ENCODE measurements around the gene MALRD1.

The MALRD1 gene

DNA sequence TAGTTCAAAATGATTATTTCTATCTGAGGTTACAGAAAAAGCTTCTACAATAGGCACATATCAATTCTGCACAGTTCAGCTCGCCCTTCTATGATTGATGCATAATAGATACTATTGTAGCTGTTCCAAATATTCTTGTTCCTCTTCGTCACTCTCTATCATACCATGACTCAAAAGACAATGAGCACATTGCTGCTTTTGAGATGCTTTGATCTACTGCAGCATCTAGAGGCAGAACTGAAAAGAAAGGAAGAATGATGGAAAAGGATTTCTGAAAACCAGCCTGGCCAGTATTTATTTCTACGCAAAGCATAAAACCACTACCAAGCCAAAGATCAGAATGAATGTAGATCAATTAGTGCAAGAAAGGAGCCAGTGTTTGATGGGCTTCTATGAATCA, 708.3 kb downstream of the MALRD1 start:
- no peaks in the 10 kb centered on the region for H3K9me3 ChIP-seq (ENCODE audit: low read length)
- H3K4me2 ChIP-seq (ENCODE audit: low read length), result no peak overlapping the region
- H3K27ac ChIP-seq (ENCODE audit: low read depth, low read length, poor library complexity, severe bottlenecking), result no peak overlapping the region
- H2AFZ ChIP-seq (ENCODE audit: low read length), result no peak overlapping the region
- H3F3A ChIP-seq (ENCODE audit: insufficient read depth, low read length), result no peaks in the 10 kb centered on the region
- H3K4me3 ChIP-seq (ENCODE audit: low read depth, low read length, poor library complexity, severe bottlenecking), result no peak overlapping the region
- H3K9ac ChIP-seq (ENCODE audit: low read length), result no peak overlapping the region
- no peaks in the 10 kb centered on the region for H4K20me1 ChIP-seq (ENCODE audit: insufficient read depth, low read length)
- TF ChIP-seq EZH2 (IDR thresholded peaks at IDR 0.05; ENCODE audit: borderline replicate concordance, low read length), result no peak
- TF ChIP-seq, protein P1, sequence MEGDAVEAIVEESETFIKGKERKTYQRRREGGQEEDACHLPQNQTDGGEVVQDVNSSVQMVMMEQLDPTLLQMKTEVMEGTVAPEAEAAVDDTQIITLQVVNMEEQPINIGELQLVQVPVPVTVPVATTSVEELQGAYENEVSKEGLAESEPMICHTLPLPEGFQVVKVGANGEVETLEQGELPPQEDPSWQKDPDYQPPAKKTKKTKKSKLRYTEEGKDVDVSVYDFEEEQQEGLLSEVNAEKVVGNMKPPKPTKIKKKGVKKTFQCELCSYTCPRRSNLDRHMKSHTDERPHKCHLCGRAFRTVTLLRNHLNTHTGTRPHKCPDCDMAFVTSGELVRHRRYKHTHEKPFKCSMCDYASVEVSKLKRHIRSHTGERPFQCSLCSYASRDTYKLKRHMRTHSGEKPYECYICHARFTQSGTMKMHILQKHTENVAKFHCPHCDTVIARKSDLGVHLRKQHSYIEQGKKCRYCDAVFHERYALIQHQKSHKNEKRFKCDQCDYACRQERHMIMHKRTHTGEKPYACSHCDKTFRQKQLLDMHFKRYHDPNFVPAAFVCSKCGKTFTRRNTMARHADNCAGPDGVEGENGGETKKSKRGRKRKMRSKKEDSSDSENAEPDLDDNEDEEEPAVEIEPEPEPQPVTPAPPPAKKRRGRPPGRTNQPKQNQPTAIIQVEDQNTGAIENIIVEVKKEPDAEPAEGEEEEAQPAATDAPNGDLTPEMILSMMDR (IDR thresholded peaks at IDR 0.05; ENCODE audit: low read length), result no peak
- no peaks in the 10 kb centered on the region for H3K4me1 ChIP-seq (ENCODE audit: insufficient read depth, low read length, severe bottlenecking)
- H3K27me3 ChIP-seq (ENCODE audit: insufficient read depth, low read length), result no peaks in the 10 kb centered on the region
- H3K9me2 ChIP-seq (ENCODE audit: low read depth, low read length), result no peaks in the 10 kb centered on the region
- H3K79me2 ChIP-seq (ENCODE audit: insufficient read depth, low read length), result no peaks in the 10 kb centered on the region
- H3K36me3 ChIP-seq (ENCODE audit: insufficient read depth, low read length), result no peaks in the 10 kb centered on the region

DNA sequence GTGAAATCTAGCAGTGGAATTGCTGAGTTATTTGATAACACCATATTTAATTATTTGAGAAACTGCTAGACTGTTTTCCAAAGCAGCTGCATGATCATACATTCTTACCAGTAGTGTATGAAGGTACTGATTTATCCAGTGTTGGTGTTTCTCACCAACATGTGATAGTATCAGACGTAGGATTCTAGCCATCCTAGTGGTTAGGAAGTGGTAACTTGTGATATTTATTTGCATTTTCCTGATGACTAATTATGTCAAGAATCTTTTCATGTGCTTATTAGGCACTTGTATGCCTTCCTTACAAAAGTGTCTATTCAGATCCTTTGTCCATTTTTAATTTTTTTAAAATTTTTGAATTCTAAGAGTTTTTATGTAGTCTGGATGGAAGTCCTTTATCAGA, 713.4 kb downstream of the MALRD1 start:
- Histone ChIP-seq H3F3A (ENCODE audit: insufficient read depth, low read length) (no peaks in the 10 kb centered on the region), H3K4me1 (ENCODE audit: insufficient read depth, low read length, severe bottlenecking) (no peaks in the 10 kb centered on the region), H3K27me3 (ENCODE audit: insufficient read depth, low read length) (no peaks in the 10 kb centered on the region), H3K4me3 (ENCODE audit: low read depth, low read length, poor library complexity, severe bottlenecking) (no peak overlapping the region), H3K79me2 (ENCODE audit: insufficient read depth, low read length) (no peaks in the 10 kb centered on the region), H3K36me3 (ENCODE audit: insufficient read depth, low read length) (no peaks in the 10 kb centered on the region), H3K9me2 (ENCODE audit: low read depth, low read length) (no peaks in the 10 kb centered on the region), H3K9me3 (ENCODE audit: low read length) (no peaks in the 10 kb centered on the region), H2AFZ (ENCODE audit: low read length) (no peak overlapping the region), H3K4me2 (ENCODE audit: low read length) (no peak overlapping the region), H3K27ac (ENCODE audit: low read depth, low read length, poor library complexity, severe bottlenecking) (no peak overlapping the region), H3K9ac (ENCODE audit: low read length) (no peak overlapping the region), H4K20me1 (ENCODE audit: insufficient read depth, low read length) (no peaks in the 10 kb centered on the region)
- TF ChIP-seq EZH2 (IDR thresholded peaks at IDR 0.05; ENCODE audit: borderline replicate concordance, low read length), result no peak
- TF ChIP-seq, protein P1 (IDR thresholded peaks at IDR 0.05; ENCODE audit: low read length), result no peak

DNA sequence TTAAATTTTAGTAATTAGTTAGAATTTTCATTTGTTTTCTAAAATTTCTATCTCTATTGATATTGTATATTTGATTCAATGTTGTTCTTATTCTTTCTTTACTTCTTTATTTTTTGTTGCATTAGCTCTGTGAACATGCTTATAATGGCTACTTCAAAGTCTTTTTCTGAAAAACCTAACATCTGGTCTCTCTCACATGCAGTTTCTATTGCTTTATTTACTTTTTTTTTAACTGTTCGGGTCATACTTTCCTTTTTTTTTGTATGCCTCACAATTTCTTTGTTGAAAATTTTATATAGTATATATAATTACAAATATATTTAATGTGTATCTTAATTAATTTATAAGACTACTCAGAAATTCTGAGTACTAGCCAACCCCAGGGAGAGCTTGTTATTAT, 715.5 kb downstream of the MALRD1 start:
- H4K20me1 ChIP-seq (ENCODE audit: insufficient read depth, low read length), result no peaks in the 10 kb centered on the region
- H3K36me3 ChIP-seq (ENCODE audit: insufficient read depth, low read length), result no peaks in the 10 kb centered on the region
- H3K27me3 ChIP-seq (ENCODE audit: insufficient read depth, low read length), result no peaks in the 10 kb centered on the region
- H3F3A ChIP-seq (ENCODE audit: insufficient read depth, low read length), result no peaks in the 10 kb centered on the region
- no peak overlapping the region for H3K27ac ChIP-seq (ENCODE audit: low read depth, low read length, poor library complexity, severe bottlenecking)
- no peak overlapping the region for H3K4me3 ChIP-seq (ENCODE audit: low read depth, low read length, poor library complexity, severe bottlenecking)
- H3K79me2 ChIP-seq (ENCODE audit: insufficient read depth, low read length), result no peaks in the 10 kb centered on the region
- H3K4me2 ChIP-seq (ENCODE audit: low read length), result no peak overlapping the region
- no peak overlapping the region for H3K9ac ChIP-seq (ENCODE audit: low read length)
- no peaks in the 10 kb centered on the region for H3K4me1 ChIP-seq (ENCODE audit: insufficient read depth, low read length, severe bottlenecking)
- H3K9me2 ChIP-seq (ENCODE audit: low read depth, low read length), result no peaks in the 10 kb centered on the region
- TF ChIP-seq, protein P1 (IDR thresholded peaks at IDR 0.05; ENCODE audit: low read length), result no peak
- TF ChIP-seq EZH2 (IDR thresholded peaks at IDR 0.05; ENCODE audit: borderline replicate concordance, low read length), result no peak
- H3K9me3 ChIP-seq (ENCODE audit: low read length), result no peaks in the 10 kb centered on the region
- H2AFZ ChIP-seq (ENCODE audit: low read length), result no peak overlapping the region

Measured in OCI-LY1 (cell line).